NCI-H146 (cell line): ENCODE data around the gene IL37.

Source experiments
- DNase-seq: peaks from one replicate; lab custom pipeline; 2025; lab: John Stamatoyannopoulos, UW

Gene IL37, protein sequence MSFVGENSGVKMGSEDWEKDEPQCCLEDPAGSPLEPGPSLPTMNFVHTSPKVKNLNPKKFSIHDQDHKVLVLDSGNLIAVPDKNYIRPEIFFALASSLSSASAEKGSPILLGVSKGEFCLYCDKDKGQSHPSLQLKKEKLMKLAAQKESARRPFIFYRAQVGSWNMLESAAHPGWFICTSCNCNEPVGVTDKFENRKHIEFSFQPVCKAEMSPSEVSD

DNA sequence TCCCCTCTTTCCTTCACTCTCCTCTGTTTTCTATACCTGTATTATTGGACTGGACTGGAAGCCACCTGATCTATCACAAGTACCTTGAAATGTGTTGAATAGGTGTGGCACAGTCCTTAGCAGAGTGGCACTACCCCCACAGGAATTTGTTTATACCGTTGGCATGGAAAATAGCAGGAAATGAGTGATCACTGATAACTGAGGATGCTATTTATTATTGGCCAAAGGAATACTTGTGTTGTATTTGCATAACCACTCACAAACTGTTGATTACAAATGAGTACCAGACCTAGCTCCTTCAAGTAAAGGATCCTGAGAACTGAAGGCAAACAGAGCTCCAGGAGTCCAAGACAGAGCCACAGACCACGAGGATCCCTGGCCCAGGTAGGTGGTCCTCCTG lies at the start of gene IL37:
IL37 (plus strand) TSS at position 301 of the 400 bp plus-strand sequence. CDS start 1,848 bp downstream, outside the sequence.
- DNase-seq: no peak

DNA sequence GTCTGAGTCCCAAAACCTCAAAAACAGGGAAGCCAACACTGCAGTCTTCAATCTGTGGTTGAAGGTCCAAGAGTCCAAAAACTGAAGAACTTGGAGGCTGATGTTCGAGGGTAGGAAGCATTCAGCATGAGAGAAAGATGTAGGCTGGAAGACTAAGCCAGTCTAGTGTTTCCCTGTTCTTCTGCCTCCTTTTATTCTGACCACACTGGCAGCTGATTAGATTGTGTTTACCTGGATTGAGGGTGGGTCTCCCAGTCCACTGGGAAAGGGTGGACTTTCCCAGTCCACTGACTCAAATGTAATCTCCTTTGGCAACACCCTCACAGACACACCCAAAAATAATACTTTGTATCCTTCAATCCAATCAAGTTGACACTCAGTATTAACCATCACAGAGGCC lies 46.9 kb upstream of the IL37 start:
- DNase-seq: no peak

DNA sequence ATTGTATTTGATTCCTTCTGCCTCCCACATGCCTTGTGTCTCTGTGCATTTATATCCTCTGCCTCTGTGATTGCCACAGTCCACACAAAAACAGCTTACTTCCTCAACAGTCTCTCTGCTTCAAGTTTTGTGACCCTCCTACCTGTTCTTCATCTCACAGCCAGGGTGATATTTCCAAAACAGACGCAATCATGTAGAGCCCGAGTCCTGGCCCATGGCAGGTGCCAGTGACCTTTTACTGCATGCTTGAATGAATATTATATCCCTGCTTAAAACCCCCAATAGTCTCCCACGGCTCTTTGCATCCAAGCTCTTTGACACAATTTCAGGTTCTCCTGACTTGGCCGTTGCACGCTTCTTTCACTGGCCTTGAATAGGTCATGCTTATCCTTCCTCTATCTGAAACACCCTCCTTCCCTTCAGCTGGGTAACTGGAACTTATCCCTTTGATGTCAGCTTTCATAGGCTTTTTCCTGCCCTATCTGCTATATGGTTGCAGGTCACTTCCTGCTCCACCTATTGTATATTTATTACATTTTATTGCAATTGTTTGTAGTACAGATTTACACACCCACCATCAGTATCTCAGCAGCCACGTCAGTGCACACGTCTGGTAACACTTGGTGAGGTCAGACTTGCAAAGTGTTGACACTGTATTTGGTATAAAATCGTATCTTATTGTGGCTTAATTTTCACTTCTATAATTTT lies 44.7 kb upstream of the IL37 start:
- DNase-seq: no peak

DNA sequence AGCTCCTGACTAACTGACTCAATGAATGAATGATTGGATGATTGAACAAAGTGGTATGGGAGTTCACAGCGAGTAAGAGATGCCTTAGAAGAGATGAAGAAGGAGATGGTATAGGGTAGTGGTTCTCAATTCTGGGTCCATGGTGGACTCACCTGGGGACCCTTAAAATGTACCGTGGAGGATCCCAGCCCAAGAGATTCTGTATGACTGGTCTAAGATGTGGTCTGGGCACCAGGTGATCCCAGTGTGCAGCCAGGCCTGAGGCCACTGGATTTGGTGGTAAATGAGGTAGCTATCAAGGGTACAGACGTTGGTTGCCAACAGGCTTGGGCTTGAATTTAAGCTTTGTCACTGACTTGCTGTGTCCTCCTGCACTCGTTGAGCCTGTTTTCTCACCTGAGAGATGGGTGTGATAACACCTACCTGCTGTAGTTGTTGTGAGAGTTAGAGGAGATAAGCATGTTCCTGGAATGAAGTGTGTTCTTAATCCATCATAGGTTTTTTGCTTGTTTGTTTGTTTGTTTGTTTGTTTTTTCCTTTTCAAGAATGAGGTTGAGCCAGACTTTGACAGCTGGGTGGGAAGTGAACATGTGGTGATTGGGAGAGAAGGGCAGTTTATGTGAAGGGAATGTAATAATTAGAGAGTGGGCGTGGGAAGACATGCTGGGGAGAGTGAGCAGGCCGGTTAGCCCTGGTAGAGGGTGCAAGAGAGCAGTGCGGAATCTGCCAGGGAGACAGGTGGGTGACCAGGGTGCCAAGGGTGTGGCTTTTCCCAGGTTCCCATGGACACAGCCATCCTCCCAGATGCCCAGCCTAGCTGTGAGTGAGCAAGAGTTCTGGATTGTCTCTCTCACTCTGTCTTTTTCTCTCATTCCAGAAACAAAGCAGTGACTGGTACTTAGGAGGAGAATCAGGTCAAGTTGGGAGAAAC lies 43.0 kb upstream of the IL37 start:
- no peak for DNase-seq

DNA sequence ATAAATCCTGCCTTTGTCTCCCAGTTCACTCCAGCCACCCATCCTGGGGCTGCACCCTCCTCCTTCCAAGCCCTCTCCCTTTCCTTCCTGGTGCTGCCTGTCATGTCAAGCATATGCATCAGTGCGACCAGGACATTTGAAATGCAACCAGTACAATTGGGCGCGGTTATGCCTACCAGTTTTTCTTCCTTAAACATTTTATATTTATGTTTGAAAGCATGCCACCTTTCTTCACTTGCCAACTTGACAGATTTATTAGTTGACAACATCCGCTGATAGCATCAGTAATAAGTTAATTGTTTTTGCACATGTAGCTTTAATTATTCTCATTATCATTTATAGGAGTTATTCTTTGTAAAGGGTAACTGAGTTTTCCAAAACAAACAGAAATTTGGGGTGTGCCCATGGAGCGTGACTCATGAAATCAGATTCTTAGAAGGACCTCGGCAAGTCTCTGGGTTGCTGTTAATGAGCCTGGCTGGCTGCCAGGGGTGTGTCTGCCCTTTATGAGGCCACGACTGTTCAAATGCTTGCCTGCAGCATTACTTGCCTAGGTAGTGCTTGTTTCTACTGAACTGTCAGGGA lies 41.6 kb upstream of the IL37 start:
- DNase-seq: peak; percentile 55

DNA sequence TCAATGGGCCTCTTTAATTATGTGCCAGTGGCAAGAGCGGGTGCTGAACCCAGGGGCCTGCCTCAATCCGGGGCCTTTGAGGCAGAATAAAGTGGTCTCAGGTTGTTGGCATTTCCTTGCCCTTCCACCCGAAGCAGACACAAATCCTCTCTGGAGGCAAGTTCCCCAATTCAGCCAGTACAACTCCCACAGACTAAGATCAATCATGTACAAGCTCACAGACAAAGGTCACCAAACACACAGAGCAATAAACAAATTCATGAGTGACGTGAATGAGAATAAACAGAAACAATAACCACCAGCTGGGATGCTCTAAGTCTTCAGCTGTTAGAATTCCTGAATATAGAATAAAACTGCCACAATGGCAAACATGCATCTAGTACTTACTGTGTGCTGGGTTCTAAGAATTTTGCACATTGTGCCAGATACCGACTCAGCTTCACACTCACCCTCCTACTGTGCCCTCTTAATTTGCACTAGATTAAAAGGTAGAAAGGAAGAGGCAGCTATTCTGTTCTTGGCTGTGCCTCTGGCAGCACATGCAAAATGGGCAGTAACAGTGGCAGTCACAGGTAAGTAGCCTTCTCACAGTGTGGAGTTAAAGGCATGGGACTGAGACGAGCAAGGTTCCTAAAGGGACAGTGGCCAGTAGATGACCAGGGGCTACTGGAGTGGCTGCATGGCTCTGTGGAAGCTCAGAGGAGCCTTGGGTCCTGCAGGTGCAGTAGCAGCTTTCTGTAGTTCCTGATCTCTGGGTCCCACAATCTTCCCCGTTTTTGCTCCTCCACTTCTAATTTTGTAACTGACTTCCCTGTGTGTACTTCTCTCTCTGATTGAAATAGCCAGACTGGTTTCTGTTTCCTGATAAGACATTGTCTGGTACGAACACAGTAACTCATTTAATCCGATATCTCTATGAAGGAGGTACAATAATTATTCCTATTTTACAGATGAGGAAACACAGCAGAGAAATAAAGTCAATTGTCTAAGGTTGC lies 39.8 kb upstream of the IL37 start:
- no peak for DNase-seq

DNA sequence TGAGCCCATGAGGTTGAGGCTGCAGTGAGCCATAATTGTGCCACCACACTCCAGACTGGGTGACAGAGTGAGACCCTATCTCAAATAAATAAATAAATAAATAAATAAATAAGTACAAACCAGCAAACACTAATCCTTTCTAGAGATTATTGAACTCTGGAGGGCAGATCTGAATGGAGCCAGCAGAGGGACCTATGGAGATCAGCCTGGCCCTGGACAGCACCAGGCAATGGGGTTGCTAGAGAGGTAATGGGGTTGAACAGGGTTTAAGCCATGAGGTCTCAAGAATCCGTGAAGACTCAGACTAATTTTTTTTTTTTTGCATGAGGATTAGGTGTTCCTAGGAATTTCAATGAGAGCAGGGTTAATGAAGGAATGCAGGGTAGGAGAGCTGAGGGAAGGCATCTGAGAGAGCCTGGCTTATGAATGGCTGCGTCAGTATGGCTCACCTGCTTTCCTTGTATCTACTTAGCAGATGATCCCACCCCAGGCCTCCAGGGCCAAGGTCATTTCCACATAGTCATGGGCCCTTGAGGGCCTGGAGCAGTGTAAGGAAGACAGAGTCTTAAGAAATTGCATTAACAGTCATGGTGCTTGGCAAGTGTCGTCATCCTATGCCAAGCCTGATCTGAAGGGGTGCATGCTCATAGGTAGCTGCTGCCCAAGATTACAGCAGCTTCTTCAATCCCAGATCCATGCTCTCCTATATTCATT lies 34.6 kb upstream of the IL37 start:
- DNase-seq: no peak

DNA sequence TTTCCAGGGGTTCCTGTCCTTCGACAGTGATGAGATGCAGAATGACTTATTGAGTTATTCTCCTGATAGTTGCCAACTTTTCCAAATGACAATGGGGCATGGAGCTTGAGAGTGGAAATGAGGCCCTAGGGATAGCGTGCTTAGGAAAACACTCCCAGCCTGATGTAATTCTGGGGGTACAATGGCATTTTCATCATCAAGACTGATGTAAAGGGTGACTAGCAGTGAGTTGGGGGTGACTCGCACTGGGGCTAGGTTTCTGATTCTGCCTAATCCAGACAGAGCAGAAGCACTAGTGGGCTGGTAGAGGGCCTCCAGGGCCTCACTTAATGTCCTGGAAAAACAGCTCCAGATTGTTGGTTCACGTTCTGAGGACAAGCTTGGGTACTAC lies 34.0 kb upstream of the IL37 start:
- no peak for DNase-seq

DNA sequence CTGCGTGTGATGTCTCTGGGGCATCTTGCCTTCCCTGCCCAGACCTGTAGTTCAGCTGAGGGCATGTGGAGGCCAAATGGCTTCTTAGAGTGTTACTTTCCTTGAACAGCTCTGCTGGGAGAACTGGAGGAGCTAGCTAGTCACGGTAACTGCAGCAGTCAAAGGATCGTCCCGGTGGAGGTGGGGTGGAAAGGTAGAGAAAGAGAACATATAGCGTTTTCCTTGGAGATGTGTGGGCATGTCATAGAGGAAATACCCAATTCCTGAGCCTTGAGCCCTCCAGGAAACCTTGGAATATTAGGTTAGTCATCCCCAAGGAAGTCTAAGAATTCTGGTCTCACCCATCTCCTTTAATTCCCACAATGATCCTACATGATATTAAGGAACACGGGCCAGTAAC lies 33.5 kb upstream of the IL37 start:
- no peak for DNase-seq

DNA sequence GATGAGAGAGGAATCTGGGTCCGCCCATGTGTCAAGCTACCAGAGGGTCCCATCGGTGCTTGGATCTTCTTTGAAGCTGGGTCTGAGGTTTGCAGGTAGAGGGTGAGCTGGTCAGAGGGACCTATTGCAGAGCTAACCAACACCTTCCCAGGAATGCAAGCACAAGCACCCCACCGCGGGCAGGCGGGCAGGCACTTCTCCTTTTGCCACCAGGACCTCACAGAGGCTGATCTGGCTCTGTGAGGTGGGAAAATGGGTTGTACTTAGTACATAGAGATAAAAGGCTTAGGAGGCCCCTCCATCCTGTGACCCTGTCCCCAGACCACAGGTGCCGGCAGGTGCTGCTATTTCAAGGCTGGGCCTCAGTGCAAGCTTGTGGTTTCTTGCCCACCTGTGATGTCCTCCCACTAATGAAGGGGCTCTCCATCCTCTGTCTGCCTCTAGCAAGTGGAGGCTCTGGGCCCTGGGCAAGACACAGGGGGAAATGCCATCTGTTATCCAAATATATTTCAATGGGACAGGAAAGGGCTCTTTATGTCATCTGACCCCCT lies 31.4 kb upstream of the IL37 start:
- DNase-seq: no peak

DNA sequence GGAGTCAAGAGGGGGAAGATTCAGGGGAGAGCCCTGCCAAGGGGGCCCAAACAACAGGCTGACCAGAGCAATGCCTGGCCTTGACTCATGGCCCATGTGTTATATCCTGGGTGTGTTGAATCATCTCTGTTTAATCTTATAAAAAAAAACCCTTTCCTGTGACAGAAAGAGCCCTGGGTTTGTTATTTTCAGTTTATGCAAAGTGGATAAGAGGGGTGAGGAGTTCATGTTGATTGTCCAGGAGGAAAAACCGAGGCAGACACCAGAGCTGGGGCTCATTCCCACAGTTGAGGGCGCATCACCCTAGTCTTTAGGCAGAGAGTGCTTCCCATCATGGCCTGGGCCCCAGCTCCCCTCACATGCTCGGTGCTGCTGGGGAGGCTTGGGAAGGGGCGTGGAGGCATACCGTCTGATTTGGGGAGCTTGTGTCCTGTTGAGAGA lies 30.9 kb upstream of the IL37 start:
- DNase-seq: no peak

DNA sequence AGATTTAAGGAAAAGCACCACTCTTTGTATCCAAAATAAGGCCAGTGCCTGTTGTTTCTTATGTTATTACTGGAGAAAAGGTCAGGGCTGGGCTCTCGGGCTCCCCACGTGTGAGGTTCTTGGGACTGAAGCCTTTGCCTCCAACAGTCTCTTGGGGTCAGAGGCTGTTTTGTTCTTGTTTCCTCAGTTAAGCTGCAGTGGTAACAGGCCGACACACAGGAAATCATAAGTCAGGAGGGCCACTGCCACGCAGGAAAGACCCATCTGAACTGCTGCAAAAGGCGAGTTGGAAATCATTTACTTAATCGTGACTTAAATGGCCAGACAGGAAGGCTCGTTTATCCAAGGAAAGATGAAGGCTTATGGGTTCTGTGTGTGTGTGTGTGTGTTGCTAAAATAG lies 30.3 kb upstream of the IL37 start:
- DNase-seq: no peak

DNA sequence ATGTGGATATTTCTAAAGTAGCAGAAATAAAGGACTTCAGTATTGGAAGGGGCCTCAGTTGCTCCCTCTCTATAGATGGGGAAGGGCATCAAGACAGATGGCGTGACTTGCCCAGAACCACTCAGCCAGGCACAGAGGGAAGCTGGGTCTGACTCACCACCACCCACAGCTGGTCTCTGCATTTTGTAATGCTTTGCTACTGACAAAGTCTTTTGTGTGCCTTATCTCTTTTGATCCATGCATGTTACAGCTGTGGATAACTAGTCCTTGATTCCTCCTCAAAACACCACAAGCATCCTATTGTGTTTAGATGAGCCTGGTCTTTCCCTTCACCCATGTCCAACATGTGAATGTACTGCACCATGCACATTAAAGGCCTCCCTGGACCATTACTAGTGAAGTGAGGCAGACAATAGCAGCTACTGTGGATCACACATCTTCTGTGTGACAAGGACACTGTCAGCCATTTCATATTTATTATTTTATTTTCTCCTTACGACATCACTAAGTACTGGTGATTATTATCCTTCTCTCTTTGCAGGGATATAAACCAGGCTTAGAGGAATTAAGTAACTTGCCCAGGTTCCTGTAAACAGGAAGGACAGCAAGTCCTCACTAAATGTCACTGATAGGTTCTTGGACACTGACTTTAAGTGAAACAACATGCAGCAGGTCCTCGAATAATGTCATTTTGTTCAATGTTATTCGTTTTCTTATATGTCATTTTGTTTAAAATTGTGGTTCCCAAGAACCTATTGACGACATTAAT lies 29.6 kb upstream of the IL37 start:
- no peak for DNase-seq

DNA sequence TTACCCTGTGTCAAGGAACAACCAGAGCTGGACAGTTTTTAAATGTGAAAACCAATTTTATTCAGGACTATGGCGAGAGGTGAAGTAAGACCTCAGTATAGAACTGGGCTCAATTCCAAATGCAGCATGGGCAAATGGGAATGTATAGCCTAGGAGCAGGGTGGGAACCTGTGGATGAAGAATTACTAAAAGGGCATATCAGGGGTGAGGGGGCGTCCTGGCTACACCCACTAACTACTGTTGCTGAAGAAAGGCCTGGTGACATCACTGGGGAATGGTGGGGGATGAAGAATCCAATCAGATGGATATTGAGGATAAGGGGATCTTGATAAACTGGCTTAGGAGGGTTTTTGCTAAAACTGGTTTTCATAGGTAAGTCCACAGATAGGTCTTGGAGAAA lies 27.3 kb upstream of the IL37 start:
- DNase-seq: no peak

DNA sequence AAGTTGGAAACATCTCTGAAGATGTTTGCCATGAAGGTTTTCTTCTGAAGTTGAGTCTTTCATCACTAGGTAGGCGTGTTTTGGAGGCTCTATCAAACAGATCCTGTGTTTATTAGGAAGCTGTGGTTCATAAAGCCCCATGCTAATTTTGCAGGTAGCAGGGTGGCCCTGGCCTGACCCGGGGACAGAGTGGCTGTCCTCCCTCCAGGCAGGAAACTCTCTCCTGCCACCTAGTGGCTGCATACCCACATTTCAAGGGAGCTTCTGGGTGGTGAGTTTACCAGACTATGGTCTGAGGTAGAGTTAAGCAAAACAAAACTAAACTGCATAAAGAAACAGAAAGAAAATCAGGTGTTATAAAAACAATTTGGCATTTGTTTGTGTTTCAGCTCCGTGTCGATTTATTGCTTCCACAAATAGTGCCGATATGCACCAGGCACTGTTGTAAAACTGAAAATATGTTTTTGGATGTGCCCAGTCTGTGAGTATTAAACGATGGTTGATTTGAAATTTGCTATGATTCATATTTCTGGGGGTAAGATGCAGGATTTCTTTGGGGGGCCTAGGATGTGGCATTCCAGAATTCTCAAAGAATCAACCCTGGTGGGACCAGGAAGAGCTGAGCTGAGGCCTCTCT lies 26.0 kb upstream of the IL37 start:
- peak; percentile 3 for DNase-seq

DNA sequence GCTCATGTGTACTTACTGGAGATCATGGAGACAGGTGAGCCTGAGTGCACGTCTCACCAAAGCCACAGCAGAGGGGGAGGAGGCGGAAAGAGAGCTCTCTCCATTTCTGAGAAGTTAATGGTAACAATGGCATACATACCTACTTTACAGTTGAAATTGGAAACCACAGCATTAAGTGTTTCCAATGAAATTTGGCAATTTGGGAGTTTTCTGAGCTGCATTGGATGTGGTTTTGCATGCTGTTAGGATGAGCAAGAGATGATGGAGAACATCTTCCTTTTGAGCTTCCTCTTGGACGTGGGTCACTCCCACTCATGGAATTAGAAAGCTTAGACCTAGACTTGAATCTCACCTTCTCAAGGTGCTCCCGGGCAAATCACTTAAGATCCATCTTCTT lies 25.5 kb upstream of the IL37 start:
- DNase-seq: no peak

DNA sequence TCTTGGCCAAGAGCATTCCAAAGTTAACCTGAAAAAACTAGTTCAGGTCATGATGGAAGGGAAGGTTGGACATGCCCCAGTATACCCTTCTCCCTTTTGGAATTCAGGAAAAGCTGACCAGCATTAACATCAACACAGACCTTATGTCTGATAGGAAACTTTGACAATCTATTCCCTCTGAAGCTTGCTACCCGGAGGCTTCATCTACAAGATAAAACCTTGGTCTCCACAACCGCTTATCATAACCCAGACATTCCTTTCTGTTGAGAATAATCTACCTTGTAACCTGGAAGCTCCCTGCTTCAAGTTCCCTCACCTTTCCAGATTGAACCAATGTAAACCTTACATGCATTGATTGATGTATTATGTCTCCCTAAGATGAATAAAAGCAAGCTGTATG lies 24.7 kb upstream of the IL37 start:
- DNase-seq: no peak

DNA sequence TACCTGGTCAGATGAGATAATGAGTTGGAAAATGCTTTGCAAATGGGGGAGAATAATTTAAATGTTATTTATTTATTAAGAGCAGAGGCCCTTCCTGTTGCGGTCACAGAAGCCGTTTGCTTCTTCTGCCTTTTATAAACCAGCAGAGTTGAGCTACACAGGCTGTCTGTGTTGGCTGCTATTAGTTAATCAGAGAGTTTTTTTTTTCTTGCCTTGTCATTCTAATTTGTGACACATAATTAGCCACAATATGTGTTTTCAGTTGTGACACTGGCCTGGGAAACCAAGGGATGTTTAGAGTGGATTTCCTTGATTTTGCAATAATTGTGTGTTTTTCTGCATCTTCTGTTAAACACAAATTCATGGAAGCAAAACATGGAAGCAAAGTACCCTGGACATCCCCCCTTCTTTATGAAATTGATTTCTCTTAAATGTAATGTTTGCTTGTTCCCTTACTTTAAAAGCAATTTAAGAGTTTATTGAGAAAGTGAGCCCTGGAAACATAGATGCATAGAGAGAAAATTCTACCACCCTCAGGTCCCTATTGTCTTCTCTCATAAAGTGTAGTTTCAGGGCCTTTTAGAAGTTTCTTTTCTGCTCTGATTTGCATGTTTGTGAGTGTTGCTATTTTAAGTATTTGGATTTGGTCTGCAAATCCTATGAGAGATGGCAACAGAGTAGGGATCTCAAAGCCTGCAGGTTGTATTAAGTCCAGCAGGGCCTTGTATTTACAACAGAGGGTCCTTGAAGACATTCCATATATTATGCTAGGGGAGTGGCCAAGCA lies 22.8 kb upstream of the IL37 start:
- no peak for DNase-seq
